Skeletal muscle tissue (tissue), 4 donors: ENCODE measurements around the gene ANTXR2. TPM values are rescaled to one million over a fixed set of nuclear protein-coding genes. Genes with fewer than 3 reads are reported as not detected.

Experiments used
- H3K27ac ChIP-seq: one replicate; pipeline ENCODE4 v1.7.0; 2013; ENCODE audit warnings: mild to moderate bottlenecking, low read depth, low read length, inconsistent platforms
- H3K27me3 ChIP-seq, 3 donors: one replicate each; pipeline ENCODE4 v1.7.0; 2013; ENCODE audit warnings: low read length in 3 of 3; ENCODE audit not compliant: control insufficient read depth in 3 of 3, insufficient read depth in 3 of 3
- H3K36me3 ChIP-seq, 3 donors: one replicate each; pipeline ENCODE4 v1.7.0; 2013; ENCODE audit warnings: low read length in 3 of 3; ENCODE audit not compliant: control insufficient read depth in 3 of 3, insufficient read depth in 3 of 3
- H3K4me1 ChIP-seq, 3 donors: one replicate each; pipeline ENCODE4 v1.7.0; 2013; ENCODE audit warnings: low read length in 3 of 3, mild to moderate bottlenecking in 3 of 3; ENCODE audit not compliant: control insufficient read depth in 3 of 3, insufficient read depth in 3 of 3
- H3K4me3 ChIP-seq, 3 donors: one replicate each; pipeline ENCODE4 v1.7.0; 2013; ENCODE audit warnings: low read length in 3 of 3
- H3K9ac ChIP-seq, 3 donors: one replicate each; pipeline ENCODE4 v1.7.0; 2013; ENCODE audit warnings: low read length in 3 of 3, mild to moderate bottlenecking in 3 of 3, moderate library complexity in 2 of 3, low read depth in 1 of 3
- H3K9me3 ChIP-seq, 3 donors: one replicate each; pipeline ENCODE4 v1.7.0; 2013; ENCODE audit warnings: low read length in 3 of 3; ENCODE audit not compliant: control insufficient read depth in 3 of 3
- total RNA-seq: library from RNA; depleted of rRNA; stranded (reverse); fragments of >200 nt; gene quantifications from one replicate; pipeline ENCODE4 v1.2.3, GENCODE V29; 2014
- donor health status: Osteomylitis.

ANTXR2 gene
- total RNA-seq, 1 donor from 2014 or later: 45.9 TPM

- Histone ChIP-seq H3K36me3 (no peaks in the 10 kb centered on the region), H3K4me1 (no peaks in the 10 kb centered on the region), H3K27ac (no peak overlapping the region), H3K9ac (no peak overlapping the region), H3K27me3 (no peaks in the 10 kb centered on the region), H3K4me3 (no peak overlapping the region), H3K9me3 (peaks cover 0 to 4% (median 0%) of the 10 kb centered on the region in 3 donors)
Measured at GRCh38 chr4:80104927-80105326, 31.9 kb upstream of the ANTXR2 start.

- Histone ChIP-seq H3K9ac (no peak overlapping the region), H3K27me3 (no peaks in the 10 kb centered on the region), H3K4me1 (no peaks in the 10 kb centered on the region), H3K36me3 (no peaks in the 10 kb centered on the region), H3K9me3 (peaks cover 0 to 4% (median 0%) of the 10 kb centered on the region in 3 donors), H3K4me3 (no peak overlapping the region), H3K27ac (no peak overlapping the region)
Measured at GRCh38 chr4:80103629-80104028, 30.6 kb upstream of the ANTXR2 start.

GRCh38 chr4:80101792-80102116, 28.7 kb upstream of the ANTXR2 start:
- no peaks in the 10 kb centered on the region for H3K36me3 ChIP-seq
- H3K9me3 ChIP-seq: peaks cover 0 to 2% (median 0%) of the 10 kb centered on the region in 3 donors
- no peak overlapping the region for H3K27ac ChIP-seq
- no peak overlapping the region for H3K4me3 ChIP-seq
- H3K9ac ChIP-seq: no peak overlapping the region
- no peaks in the 10 kb centered on the region for H3K27me3 ChIP-seq
- H3K4me1 ChIP-seq: peaks cover 0 to 2% (median 0%) of the 10 kb centered on the region in 3 donors

- Histone ChIP-seq H3K27me3 (no peaks in the 10 kb centered on the region), H3K27ac (no peak overlapping the region), H3K9me3 (peaks cover 0 to under 1% (median 0%) of the 10 kb centered on the region in 3 donors), H3K4me1 (peaks cover 0 to 2% (median 0%) of the 10 kb centered on the region in 3 donors), H3K4me3 (no peak overlapping the region), H3K9ac (no peak overlapping the region), H3K36me3 (no peaks in the 10 kb centered on the region)
Measured at GRCh38 chr4:80101071-80101791, 28.2 kb upstream of the ANTXR2 start.

GRCh38 chr4:80099671-80100070, 26.6 kb upstream of the ANTXR2 start:
- no peak overlapping the region for H3K27ac ChIP-seq
- H3K9ac ChIP-seq: no peak overlapping the region
- peaks cover 0 to 2% (median 0%) of the 10 kb centered on the region in 3 donors for H3K4me1 ChIP-seq
- H3K9me3 ChIP-seq: no peaks in the 10 kb centered on the region
- no peaks in the 10 kb centered on the region for H3K27me3 ChIP-seq
- no peak overlapping the region for H3K4me3 ChIP-seq
- H3K36me3 ChIP-seq: no peaks in the 10 kb centered on the region

- Histone ChIP-seq H3K36me3 (no peaks in the 10 kb centered on the region), H3K4me3 (no peak overlapping the region), H3K9ac (no peak overlapping the region), H3K27ac (no peak overlapping the region), H3K4me1 (peaks cover 0 to 2% (median 0%) of the 10 kb centered on the region in 3 donors), H3K27me3 (no peaks in the 10 kb centered on the region), H3K9me3 (no peaks in the 10 kb centered on the region)
Measured at GRCh38 chr4:80098635-80099034, 25.6 kb upstream of the ANTXR2 start.

- H3K9me3 ChIP-seq: no peaks in the 10 kb centered on the region
- peaks cover 0 to 2% (median 0%) of the 10 kb centered on the region in 3 donors for H3K4me1 ChIP-seq
- H3K9ac ChIP-seq: no peak overlapping the region
- no peaks in the 10 kb centered on the region for H3K27me3 ChIP-seq
- H3K4me3 ChIP-seq: no peak overlapping the region
- no peak overlapping the region for H3K27ac ChIP-seq
- no peaks in the 10 kb centered on the region for H3K36me3 ChIP-seq
Measured at GRCh38 chr4:80097400-80098177, 24.6 kb upstream of the ANTXR2 start.

GRCh38 chr4:80096175-80096850, 23.3 kb upstream of the ANTXR2 start:
- Histone ChIP-seq H3K27ac (no peak overlapping the region), H3K27me3 (no peaks in the 10 kb centered on the region), H3K9ac (no peak overlapping the region), H3K4me3 (no peak overlapping the region), H3K36me3 (no peaks in the 10 kb centered on the region), H3K9me3 (no peaks in the 10 kb centered on the region), H3K4me1 (peaks cover 0 to 2% (median 0%) of the 10 kb centered on the region in 3 donors)

- Histone ChIP-seq H3K27ac (no peak overlapping the region), H3K4me1 (peaks cover 0 to 2% (median 0%) of the 10 kb centered on the region in 3 donors), H3K27me3 (no peaks in the 10 kb centered on the region), H3K4me3 (no peak overlapping the region), H3K36me3 (no peaks in the 10 kb centered on the region), H3K9ac (no peak overlapping the region), H3K9me3 (no peaks in the 10 kb centered on the region)
Measured at GRCh38 chr4:80094191-80094590, 21.2 kb upstream of the ANTXR2 start.

- no peak overlapping the region for H3K27ac ChIP-seq
- no peak overlapping the region for H3K9ac ChIP-seq
- no peaks in the 10 kb centered on the region for H3K9me3 ChIP-seq
- H3K4me3 ChIP-seq: no peak overlapping the region
- no peaks in the 10 kb centered on the region for H3K27me3 ChIP-seq
- no peaks in the 10 kb centered on the region for H3K36me3 ChIP-seq
- peaks cover 0 to 2% (median 0%) of the 10 kb centered on the region in 3 donors for H3K4me1 ChIP-seq
Measured at GRCh38 chr4:80093563-80093962, 20.5 kb upstream of the ANTXR2 start.
